Suprapubic skin (tissue), 4 donors: Measurements from ENCODE around the gene ASB18. TPM values are rescaled to one million over a fixed set of nuclear protein-coding genes. Genes with fewer than 3 reads are reported as not detected.

Experiments
- DNase-seq, 2 donors: peaks; one replicate each; pipeline ENCODE4 v3.0.0-alpha.2; 2019; ENCODE audit warnings: low spot score in 2 of 2
- H3K27ac ChIP-seq: fragments of 200-600 bp; sonication (generic); one replicate; pipeline ENCODE4 v1.5.1; 2019
- H3K27me3 ChIP-seq: fragments of 200-600 bp; sonication (generic); one replicate; pipeline ENCODE4 v1.5.1; 2019
- H3K36me3 ChIP-seq: fragments of 200-600 bp; sonication (generic); one replicate; pipeline ENCODE4 v1.5.1; 2019
- H3K4me1 ChIP-seq: fragments of 200-600 bp; sonication (generic); one replicate; pipeline ENCODE4 v1.5.1; 2019
- H3K4me3 ChIP-seq: fragments of 200-600 bp; sonication (generic); one replicate; pipeline ENCODE4 v1.5.1; 2019; ENCODE audit warnings: mild to moderate bottlenecking
- H3K9me3 ChIP-seq: fragments of 200-600 bp; sonication (generic); one replicate; pipeline ENCODE4 v1.5.1; 2019
- CTCF ChIP-seq, 2 donors: fragments of 200-600 bp in 1 of 2; fragments of 450-650 bp in 1 of 2; sonication (generic) in 1 of 2; IDR thresholded peaks; one replicate each; pipeline ENCODE4 v1.5.1; 2016 to 2019; ENCODE audit warnings: antibody characterized with exemption in 2 of 2, mild to moderate bottlenecking in 1 of 2, moderate library complexity in 1 of 2
- EP300 ChIP-seq: sonication (generic); formaldehyde crosslinking; IDR thresholded peaks from one replicate; pipeline ENCODE4 v1.6.1; 2017; ENCODE audit warnings: antibody characterized with exemption
- POLR2A ChIP-seq, 2 donors: fragments of 450-650 bp; IDR thresholded peaks; one replicate each; pipeline ENCODE4 v1.6.1; 2017; ENCODE audit warnings: antibody characterized with exemption in 2 of 2, mild to moderate bottlenecking in 2 of 2, moderate library complexity in 2 of 2
- POLR2AphosphoS5 ChIP-seq, 3 donors: sonication (generic); formaldehyde crosslinking; IDR thresholded peaks; one replicate each; pipeline ENCODE4 v1.6.1; 2017; ENCODE audit warnings: antibody characterized with exemption in 3 of 3
- WGBS: methylation state at CpG from one replicate; pipeline ENCODE4 v1.1.5; 2018; 5-methylcytosine and 5-hydroxymethylcytosine counted together
- total RNA-seq, 4 donors: library from RNA; depleted of rRNA; stranded (reverse); fragments of >200 nt; gene quantifications; one replicate each; pipeline ENCODE4 v1.1.0, GENCODE V29; 2016

Gene ASB18
- total RNA-seq, 4 donors from 2014 or later = 0.13 TPM; not detected in 3

GRCh38 chr2:236196366-236196765, 67.8 kb downstream of the ASB18 start:
- no peaks in the 10 kb centered on the region for H3K4me1 ChIP-seq
- no peak overlapping the region for H3K4me3 ChIP-seq
- peak in 1 of 2 donors; percentile 41 for DNase-seq
- TF ChIP-seq POLR2AphosphoS5 (IDR thresholded peaks at IDR 0.05) (no peak), POLR2A (IDR thresholded peaks at IDR 0.05) (no peak), EP300 (no peak), CTCF (IDR thresholded peaks at IDR 0.05) (no peak)
- H3K36me3 ChIP-seq = no peaks in the 10 kb centered on the region
- H3K9me3 ChIP-seq = no peaks in the 10 kb centered on the region
- no peak overlapping the region for H3K27ac ChIP-seq
- H3K27me3 ChIP-seq = peaks cover 7% of the 10 kb centered on the region
- WGBS = 80% methylated on average over 6 of the region's 7 CpGs

- peak in 1 of 2 donors; percentile 62 for DNase-seq
- peaks cover 7% of the 10 kb centered on the region for H3K27me3 ChIP-seq
- TF ChIP-seq POLR2AphosphoS5 (IDR thresholded peaks at IDR 0.05) = no peak
- TF ChIP-seq EP300 = no peak
- TF ChIP-seq POLR2A (IDR thresholded peaks at IDR 0.05) = no peak
- TF ChIP-seq CTCF (IDR thresholded peaks at IDR 0.05) = no peak
- H3K36me3 ChIP-seq = no peaks in the 10 kb centered on the region
- no peak overlapping the region for H3K4me3 ChIP-seq
- no peaks in the 10 kb centered on the region for H3K9me3 ChIP-seq
- H3K27ac ChIP-seq = no peak overlapping the region
- H3K4me1 ChIP-seq = no peaks in the 10 kb centered on the region
- 89% methylated on average over 12 of the region's 12 CpGs for WGBS
These were observed 68.5 kb downstream of the ASB18 start for GRCh38 chr2:236195726-236196125.

GRCh38 chr2:236194786-236195185, 69.4 kb downstream of the ASB18 start:
- Histone ChIP-seq H3K27ac (no peak overlapping the region), H3K9me3 (no peaks in the 10 kb centered on the region), H3K4me3 (no peak overlapping the region), H3K4me1 (no peaks in the 10 kb centered on the region), H3K27me3 (peaks cover 7% of the 10 kb centered on the region), H3K36me3 (no peaks in the 10 kb centered on the region)
- peak in 1 of 2 donors; percentile 29 for DNase-seq
- TF ChIP-seq CTCF (IDR thresholded peaks at IDR 0.05) (no peak), EP300 (no peak), POLR2AphosphoS5 (IDR thresholded peaks at IDR 0.05) (no peak), POLR2A (IDR thresholded peaks at IDR 0.05) (no peak)
- WGBS = 89% methylated on average over 12 of the region's 12 CpGs

GRCh38 chr2:236193026-236193425, 71.2 kb downstream of the ASB18 start:
- DNase-seq = peak in 1 of 2 donors; percentile 65
- no peak for TF ChIP-seq CTCF (IDR thresholded peaks at IDR 0.05)
- TF ChIP-seq POLR2A (IDR thresholded peaks at IDR 0.05) = no peak
- TF ChIP-seq POLR2AphosphoS5 (IDR thresholded peaks at IDR 0.05) = no peak
- TF ChIP-seq EP300 = no peak
- WGBS = 90% methylated on average over 10 of the region's 10 CpGs

GRCh38 chr2:236190674-236191073, 73.5 kb downstream of the ASB18 start:
- H3K27me3 ChIP-seq = peaks cover 4% of the 10 kb centered on the region
- no peaks in the 10 kb centered on the region for H3K9me3 ChIP-seq
- TF ChIP-seq CTCF (IDR thresholded peaks at IDR 0.05) = no peak
- no peak for TF ChIP-seq POLR2AphosphoS5 (IDR thresholded peaks at IDR 0.05)
- no peak for TF ChIP-seq POLR2A (IDR thresholded peaks at IDR 0.05)
- TF ChIP-seq EP300 = no peak
- H3K4me3 ChIP-seq = no peak overlapping the region
- no peak overlapping the region for H3K27ac ChIP-seq
- H3K36me3 ChIP-seq = no peaks in the 10 kb centered on the region
- WGBS = 89% methylated on average over 2 of the region's 2 CpGs
- no peak for DNase-seq
- H3K4me1 ChIP-seq = no peaks in the 10 kb centered on the region

More at GRCh38 chr2:236193026-236193425, 71.2 kb downstream of the ASB18 start:
- H3K4me1 ChIP-seq = no peaks in the 10 kb centered on the region
- H3K36me3 ChIP-seq = no peaks in the 10 kb centered on the region
- no peak overlapping the region for H3K4me3 ChIP-seq
- peaks cover 7% of the 10 kb centered on the region for H3K27me3 ChIP-seq
- no peak overlapping the region for H3K27ac ChIP-seq
- no peaks in the 10 kb centered on the region for H3K9me3 ChIP-seq
